Right lung (tissue), 5 donors: ENCODE data around the gene SSB. TPM values are rescaled to one million over a fixed set of nuclear protein-coding genes. Genes with fewer than 3 reads are reported as not detected.
"Not testable (repeated sequence)": the region's sequence is repeated elsewhere in the genome, so short reads cannot be mapped to it uniquely, and the experiment has no call there.

Source experiments
- DNase-seq, 2 donors: peaks; one replicate each; pipeline ENCODE4 v3.0.0-alpha.2; 2013
- polyA plus RNA-seq, 5 donors: library from polyadenylated mRNA; unstranded; fragments of 120-200 nt; gene quantifications; one replicate each; pipeline versions ENCODE4 v1.2.1 to v1.2.3, GENCODE V29; 2013; ENCODE audit warnings: inconsistent platforms in 1 of 5, low replicate concordance in 1 of 5; ENCODE audit not compliant: insufficient read length in 5 of 5, insufficient read depth in 1 of 5

The SSB gene
- polyA plus RNA-seq, 5 donors = 146 to 190 (median 175) TPM

DNA sequence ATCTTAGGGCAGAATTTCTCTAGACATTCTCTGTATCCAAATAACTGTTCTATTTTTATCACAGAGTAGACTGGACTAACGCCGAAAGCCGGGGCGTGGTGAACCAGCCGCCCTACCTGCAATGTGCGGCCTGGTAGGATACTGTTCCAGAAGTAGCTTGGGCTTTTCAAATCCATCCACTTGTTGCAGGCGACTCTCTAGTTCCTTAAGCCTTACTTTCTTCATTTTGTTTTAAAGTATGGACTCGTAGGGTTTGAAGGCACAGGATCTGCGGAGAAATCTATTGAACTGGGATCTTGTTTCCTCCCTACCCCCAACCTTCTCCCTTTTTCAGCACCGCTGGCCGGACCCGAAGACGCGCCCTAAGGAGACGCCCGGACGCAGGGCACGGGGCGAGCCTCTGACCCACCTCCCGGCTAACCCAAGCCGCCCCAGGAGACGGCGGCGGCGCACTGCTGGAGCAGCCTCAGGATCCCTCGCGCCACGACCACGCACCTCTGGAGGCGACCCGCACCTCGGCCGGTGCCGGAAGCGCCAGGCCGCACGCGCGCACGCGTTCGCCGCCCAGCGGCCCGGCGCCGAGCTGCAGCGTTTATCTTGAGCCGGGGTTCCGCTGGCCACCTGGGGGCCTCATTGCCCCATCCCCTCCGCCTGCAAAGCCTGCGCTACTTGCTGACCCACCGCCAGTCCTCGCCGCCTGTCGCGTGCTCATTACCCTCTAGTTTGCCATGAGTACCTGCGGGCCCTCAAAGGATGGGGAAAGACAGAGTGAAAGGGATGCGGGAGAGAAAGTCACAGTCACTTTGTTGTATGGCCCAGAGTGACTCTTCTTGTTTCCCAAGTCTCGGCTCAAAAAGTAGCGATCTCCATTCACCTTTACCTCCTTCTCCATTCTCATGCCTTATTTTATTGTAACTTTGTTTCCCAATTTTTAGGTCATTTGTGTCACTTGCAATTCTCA lies 26.0 kb downstream of the SSB start, which contains the start of gene METTL5:
TSS of gene METTL5 (minus strand) at position 533 of the 961 bp plus-strand sequence. CDS start at position 225, 308 bp downstream.
- peak; percentile 82 to 83 for DNase-seq

DNA sequence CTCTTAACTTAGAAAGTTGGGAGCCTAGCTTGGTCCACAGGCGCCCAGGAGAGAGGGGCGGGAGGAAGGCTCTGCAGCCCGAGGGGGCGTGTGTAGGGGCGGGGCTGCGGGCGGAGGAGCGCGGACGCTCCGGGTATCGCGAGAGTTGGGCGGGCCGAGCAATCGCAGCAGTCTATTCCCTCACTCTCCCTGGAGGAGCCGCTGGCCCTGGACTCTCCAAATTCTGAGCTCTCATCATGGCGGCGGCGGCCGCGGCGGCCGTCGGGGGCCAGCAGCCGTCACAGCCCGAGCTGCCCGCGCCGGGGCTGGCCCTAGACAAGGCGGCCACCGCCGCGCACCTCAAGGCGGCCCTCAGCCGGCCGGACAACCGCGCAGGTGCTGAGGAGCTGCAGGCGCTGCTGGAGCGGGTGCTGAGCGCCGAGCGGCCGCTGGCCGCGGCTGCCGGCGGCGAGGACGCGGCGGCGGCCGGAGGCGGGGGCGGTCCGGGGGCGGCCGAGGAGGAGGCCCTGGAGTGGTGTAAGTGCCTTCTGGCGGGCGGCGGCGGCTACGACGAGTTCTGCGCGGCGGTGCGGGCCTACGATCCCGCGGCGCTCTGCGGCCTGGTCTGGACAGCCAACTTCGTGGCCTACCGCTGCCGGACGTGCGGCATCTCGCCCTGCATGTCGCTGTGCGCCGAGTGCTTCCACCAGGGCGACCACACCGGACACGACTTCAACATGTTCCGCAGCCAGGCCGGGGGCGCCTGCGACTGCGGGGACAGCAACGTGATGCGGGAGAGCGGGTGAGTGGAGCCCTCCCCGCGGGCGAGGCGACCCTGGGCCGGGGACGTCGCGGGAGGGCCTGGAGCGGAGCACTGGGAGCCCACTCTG lies 28.8 kb downstream of the SSB start, which contains the start of gene UBR3:
TSS of gene UBR3 (plus strand) at position 183 of the 869 bp plus-strand sequence. CDS start at position 237, 54 bp downstream.
- DNase-seq = peak; percentile 90 to 92

GRCh38 chr2:169828141-169828811 lies 29.6 kb downstream of the SSB start:
- DNase-seq = peak; percentile 15 to 24

DNA sequence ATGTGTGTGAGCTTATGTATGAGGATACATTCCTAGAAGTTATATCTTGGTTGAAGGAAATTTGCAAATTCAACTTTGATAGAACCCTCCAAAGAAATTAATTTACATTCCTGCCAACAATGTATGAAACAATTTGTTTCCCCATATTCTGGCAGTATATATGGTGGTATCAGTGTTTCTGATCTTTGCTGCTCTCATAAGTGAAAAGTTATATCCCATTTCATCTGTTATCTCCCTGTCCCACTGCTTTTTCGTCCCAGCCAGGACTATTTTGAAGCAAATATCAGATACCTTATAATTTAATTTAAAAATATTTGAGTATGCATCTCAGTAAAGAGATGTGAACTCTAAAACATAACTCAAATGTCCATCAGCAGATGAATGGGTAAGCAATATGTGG lies 35.7 kb downstream of the SSB start:
- no peak for DNase-seq

- DNase-seq = no peak
Observed at GRCh38 chr2:169838743-169839489, 40.2 kb downstream of the SSB start.

- DNase-seq = peak in 1 of 2 donors; percentile 9
Observed at GRCh38 chr2:169839954-169840746, 41.5 kb downstream of the SSB start.

DNA sequence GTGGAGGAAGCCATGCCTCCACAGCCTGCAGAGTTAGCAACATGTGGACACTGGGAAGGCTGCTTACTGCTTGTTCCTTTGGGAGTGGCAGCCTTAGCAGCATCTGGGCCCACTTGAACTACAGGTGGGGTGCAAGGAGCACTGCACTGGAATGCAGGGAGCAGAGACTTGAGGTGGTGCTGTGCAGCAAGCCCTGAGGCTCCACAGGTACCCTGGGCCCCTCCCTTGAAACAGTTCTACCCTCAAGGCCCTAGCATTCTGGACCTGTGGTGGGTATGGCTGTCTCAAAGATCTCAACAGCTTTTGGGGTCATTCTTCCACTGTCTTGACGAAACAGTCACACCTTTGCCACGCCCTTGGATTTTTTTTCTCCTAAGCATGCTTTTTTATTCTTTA lies 42.1 kb downstream of the SSB start:
- DNase-seq = no peak

DNA sequence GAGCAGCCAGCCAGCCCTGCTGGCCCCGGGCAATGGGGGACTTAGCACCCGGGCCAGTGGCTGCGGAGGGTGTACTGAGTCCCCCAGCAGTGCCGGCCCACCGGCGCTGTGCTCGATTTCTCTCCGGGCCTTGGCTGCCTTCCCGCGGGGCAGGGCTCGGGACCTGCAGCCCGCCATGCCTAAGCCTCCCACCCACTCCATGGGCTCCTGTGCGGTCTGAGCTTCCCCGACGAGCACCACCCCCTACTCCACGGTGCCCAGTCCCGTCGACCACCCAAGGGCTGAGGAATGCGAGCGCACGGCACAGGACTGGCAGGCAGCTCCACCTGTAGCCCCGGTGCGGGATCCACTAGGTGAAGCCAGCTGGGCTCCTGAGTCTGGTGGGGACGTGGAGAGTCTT lies 43.0 kb downstream of the SSB start:
- not testable (repeated sequence) for DNase-seq

DNA sequence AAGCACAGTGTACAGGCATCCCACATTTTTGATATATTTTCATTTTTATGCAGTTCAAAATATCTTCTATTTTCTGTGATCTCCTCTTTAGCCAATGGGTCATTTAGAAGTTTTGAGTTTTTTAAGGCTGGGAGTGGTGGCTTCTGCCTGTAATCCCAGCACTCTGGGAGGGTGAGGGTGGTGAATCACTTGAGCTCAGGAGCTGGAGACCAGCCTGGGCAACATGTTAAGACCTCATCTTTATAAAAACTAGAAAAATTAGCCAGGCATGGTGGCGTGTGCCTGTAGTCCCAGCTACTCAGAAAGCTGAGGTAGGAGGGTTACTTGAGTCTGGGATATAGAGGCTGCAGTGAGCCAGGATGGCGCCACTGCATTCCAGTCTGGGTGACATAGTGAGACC lies 46.3 kb downstream of the SSB start:
- DNase-seq = no peak

GRCh38 chr2:169848959-169849693 lies 50.5 kb downstream of the SSB start:
- DNase-seq = not testable (repeated sequence)

- DNase-seq = no peak
Observed at GRCh38 chr2:169849710-169850109, 51.0 kb downstream of the SSB start.

DNA sequence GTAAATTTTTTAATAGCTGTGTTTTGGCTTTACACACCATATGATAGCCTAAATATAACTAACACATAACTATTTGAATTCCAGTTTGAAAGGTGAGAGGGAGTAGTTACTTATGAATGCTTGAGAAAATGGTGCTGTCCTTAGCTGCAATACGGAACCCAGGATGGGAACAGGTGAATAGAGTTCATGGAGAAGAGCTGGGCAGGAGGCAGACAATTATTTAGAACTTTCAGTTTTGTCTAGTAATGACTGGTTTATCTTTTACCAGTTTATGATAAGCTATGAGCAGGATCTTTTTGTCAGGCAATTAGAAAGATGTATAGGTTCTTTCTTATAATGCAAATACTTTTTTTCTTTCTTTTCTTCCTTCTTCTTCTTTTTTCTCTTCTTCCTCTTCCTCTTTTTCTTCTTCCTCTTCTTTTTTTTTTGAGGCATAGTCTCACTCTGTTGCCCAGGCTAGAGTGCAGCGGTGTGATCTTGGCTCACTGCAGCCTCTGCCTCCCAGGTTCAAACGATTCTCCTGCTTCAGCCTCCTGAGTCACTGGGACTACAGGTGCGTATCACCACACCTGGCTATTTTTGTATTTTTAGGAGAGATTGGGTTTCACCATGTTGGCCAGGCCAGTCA lies 54.5 kb downstream of the SSB start:
- no peak for DNase-seq

DNA sequence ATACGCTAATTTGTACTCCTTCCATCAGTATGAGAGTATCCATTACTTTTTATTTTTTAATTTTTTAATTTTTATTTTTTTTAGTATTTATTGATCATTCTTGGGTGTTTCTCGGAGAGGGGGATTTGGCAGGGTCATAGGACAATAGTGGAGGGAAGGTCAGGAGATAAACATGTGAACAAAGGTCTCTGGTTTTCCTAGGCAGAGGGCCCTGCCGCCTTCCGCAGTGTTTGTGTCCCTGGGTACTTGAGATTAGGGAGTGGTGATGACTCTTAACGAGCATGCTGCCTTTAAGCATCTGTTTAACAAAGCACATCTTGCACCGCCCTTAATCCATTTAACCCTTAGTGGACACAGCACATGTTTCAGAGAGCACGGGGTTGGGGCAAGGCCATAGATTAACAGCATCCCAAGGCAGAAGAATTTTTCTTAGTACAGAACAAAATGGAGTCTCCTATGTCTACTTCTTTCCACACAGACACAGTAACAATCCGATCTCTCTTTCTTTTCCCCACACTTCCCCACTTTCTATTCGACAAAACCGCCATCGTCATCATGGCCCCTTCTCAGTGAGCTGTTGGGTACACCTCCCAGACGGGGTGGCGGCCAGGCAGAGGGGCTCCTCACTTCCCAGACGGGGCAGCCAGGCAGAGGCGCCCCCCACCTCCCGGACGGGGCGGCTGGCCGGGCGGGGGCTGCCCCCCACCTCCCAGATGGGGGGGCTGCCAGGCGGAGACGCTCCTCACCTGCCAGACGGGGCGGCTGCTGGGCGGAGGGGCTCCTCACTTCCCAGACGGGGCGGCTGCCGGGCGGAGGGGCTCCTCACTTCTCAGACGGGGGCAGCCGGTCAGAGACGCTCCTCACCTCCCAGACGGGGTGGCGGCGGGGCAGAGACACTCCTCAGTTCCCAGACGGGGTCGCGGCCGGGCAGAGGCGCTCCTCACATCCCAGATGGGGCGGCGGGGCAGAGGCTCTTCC lies 56.9 kb downstream of the SSB start:
- not testable (repeated sequence) for DNase-seq

DNA sequence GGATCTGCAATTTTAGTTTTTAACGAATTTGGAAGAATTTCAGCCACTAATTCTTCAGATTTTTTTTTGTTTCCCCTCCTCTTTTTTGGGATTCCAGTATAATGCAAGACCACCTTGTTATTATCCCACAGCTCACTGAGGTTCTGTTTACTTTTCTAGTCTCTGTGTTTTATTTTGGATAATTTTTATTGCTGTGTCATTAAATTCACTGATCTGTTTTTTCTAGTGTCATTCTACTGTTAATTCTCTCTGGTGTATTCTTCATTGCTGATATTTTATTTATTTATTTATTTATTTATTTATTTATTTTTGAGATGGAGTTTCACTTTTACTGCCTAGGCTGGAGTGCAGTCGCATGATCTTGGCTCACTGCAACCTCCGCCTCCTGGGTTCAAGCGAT lies 60.8 kb downstream of the SSB start:
- DNase-seq = no peak

- DNase-seq = no peak
Observed at GRCh38 chr2:169860149-169860548, 61.5 kb downstream of the SSB start.
